ENCODE measurements around the gene SETD6.

GRCh38 chr16:58511933-58512815 lies 3.1 kb upstream of the SETD6 start:
- no peak for TF ChIP-seq POLR2A (IDR thresholded peaks at IDR 0.05)
- TF ChIP-seq CTCF (IDR thresholded peaks at IDR 0.05): peak; percentile 17 to 72 (median 56)
- no peak for TF ChIP-seq EP300 (IDR thresholded peaks at IDR 0.05)
- no peak for TF ChIP-seq POLR2AphosphoS5 (IDR thresholded peaks at IDR 0.05)
